Testis (tissue), 2 donors: ENCODE results near the gene OR56B4.

Source experiments
- POLR2A ChIP-seq: fragments of 450-650 bp; IDR thresholded peaks from one replicate; pipeline ENCODE4 v1.6.1; 2017; ENCODE audit warnings: antibody characterized with exemption, mild to moderate bottlenecking, moderate library complexity
- TF ChIP-seq, protein P1 (sequence below), 3 experiments: fragments of 450-650 bp in 2 of 3; fragments of 200-600 bp in 1 of 3; sonication (generic) in 1 of 3; IDR thresholded peaks; one replicate each; pipeline ENCODE4 v1.5.1; 2016 to 2019; ENCODE audit warnings: antibody characterized with exemption in 3 of 3, mild to moderate bottlenecking in 2 of 3, moderate library complexity in 1 of 3

DNA sequence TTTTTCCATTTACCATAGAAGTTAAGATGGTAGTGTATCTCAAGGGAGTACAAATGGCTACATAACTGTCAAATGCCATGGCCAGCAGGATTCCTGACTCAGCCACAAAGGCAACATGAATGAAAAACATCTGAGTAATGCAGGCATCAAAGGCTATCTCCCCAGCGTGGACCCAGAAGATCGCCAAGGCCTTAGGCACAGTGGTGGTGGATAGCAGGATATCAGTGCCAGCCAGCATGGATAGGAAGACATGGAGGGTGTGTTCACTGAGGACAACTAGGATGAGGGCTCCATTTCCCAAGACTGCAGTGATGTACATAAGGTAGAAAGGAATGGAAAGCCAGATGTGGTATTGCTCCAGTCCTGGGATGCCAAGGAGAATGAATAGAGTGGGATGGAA, 44.6 kb downstream of the OR56B4 start:
- TF ChIP-seq, protein P1, sequence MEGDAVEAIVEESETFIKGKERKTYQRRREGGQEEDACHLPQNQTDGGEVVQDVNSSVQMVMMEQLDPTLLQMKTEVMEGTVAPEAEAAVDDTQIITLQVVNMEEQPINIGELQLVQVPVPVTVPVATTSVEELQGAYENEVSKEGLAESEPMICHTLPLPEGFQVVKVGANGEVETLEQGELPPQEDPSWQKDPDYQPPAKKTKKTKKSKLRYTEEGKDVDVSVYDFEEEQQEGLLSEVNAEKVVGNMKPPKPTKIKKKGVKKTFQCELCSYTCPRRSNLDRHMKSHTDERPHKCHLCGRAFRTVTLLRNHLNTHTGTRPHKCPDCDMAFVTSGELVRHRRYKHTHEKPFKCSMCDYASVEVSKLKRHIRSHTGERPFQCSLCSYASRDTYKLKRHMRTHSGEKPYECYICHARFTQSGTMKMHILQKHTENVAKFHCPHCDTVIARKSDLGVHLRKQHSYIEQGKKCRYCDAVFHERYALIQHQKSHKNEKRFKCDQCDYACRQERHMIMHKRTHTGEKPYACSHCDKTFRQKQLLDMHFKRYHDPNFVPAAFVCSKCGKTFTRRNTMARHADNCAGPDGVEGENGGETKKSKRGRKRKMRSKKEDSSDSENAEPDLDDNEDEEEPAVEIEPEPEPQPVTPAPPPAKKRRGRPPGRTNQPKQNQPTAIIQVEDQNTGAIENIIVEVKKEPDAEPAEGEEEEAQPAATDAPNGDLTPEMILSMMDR (IDR thresholded peaks at IDR 0.05): no peak
- TF ChIP-seq POLR2A: no peak
